M059J (cell line): ENCODE measurements around the gene DET1. TPM values are rescaled to one million over a fixed set of nuclear protein-coding genes. Genes with fewer than 3 reads are reported as not detected.
"Not testable (repeated sequence)": the region's sequence is repeated elsewhere in the genome, so short reads cannot be mapped to it uniquely, and the experiment has no call there.

Experiments used
- DNase-seq: peaks from one replicate; pipeline ENCODE4 v3.0.0-alpha.2; 2012; ENCODE audit warnings: low read depth
- total RNA-seq: library from RNA; depleted of rRNA; stranded (reverse); fragments of >200 nt; shearing (Covaris generic); gene quantifications from 2 replicates; pipeline ENCODE4 v1.2.3, GENCODE V29; 2014; rRNA removed

Gene DET1
- 2.4 and 6.7 TPM in 2 replicates for total RNA-seq

DNA sequence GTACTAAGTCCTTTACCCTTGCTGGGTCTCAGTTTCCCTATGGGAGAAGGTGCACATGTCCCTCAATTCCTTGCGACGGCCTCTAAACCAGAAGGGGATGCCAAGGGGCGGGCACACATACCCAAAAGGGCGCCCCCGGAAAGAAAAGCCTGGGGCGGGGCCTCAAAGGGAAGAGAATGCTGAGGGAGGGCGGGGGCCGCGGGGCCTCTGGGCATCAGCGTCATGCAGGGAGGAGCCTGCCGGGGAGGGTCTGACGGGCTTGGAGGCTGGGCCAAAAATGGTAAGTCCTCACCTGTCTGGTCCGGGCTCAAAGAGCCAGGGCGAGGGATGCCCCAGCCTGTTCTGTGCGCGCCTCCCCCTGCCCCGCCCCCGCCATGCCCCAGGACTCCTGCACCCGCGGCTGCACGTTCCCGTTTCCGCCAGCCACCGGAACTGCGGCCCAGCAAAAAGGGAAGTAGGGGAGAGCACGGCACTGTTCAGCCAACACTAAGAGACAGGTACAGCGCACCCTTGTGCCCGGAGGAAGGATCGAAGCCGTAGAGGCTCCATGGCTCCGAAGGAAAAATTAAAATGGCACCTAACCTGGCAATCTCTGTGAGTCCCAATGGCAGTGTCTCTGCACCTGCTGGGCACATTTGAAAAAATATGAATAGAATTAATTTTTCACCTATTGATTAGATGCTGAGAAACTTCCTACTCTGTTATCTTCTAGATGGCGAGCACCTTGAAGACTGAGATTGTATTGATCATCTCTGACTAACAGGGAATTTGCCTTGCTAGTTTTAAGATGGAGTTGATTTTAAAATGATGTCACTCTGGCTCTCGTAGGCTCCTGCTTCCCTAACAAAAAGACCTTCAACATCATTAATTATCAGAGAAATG lies at the start of gene DET1:
DET1 (minus strand) TSS at position 434 of the 882 bp plus-strand sequence. CDS start 14,976 bp downstream, outside the sequence.
- DNase-seq: peak; percentile 94

DNA sequence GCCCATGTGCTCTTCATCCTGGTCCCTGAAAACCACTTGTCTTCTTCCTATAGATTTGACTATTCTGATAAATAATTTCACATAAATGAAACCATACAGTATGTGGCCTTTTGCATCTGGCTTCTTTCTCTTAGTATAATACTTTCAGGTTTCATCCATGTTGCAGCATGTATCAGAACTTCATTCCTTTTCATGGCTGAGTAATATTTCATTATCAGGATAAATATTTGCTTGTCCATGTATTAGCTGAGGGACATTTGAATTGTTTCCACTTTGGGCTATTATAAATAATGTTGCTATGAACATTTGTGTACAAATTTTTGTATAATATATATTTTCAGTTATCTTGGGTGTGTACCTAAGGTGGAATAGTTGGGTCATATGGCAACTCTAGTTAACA lies 44.9 kb upstream of the DET1 start:
- no peak for DNase-seq

DNA sequence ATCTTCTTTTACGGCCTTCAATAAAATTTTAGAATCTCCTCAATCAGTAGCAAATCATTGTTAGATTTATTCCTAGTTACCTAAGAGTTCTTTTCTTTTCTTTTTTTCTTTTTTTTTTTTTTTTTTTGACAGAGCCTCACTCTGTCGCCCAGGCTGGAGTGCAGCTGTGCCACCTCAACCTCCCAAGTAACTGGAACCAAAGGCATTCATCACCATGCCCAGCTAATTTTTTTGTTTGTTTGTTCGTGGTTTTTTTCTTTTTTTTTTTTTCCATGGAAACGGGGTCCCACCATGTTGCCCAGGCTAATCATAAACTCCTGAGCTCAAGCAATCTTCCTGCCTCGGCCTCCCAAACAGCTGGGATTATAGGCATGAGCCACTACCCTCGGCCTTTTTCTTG lies 44.3 kb upstream of the DET1 start:
- DNase-seq: no peak

DNA sequence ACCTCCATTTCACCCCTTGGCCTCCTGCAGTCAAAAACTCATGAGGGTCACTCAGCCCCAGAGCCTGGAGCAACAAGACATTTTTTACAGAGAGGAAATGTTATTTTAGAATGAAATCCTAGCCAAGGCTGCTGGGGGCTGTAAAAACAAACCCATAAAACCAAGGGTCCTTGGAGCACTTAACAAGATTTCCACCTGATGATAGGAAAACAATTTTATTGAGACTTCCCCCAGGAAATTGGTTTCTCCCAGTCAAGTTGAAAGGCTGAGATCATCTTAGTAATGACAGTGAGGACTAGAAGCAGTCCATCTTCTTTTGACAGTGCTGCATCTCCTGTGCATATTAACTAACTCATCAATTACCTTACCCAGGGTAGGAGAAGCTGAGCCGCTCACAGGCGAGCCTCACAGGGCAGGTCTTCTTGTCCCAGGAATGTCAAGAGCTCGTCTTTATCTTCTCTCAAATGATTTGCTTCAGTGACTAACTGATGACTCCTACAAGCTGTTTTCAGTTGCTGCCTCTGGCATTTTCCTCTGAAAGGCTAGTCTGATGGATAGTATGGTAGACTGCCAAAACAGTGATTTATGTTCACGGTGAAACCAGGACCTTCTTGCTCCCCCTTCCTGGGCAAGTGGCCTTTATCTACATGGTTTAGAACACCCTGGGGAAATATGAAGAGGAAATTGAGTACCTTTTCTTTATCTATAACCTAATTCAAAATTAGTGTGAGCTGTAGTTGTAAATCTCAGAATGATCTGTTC lies 40.1 kb upstream of the DET1 start:
- DNase-seq: peak; percentile 44

DNA sequence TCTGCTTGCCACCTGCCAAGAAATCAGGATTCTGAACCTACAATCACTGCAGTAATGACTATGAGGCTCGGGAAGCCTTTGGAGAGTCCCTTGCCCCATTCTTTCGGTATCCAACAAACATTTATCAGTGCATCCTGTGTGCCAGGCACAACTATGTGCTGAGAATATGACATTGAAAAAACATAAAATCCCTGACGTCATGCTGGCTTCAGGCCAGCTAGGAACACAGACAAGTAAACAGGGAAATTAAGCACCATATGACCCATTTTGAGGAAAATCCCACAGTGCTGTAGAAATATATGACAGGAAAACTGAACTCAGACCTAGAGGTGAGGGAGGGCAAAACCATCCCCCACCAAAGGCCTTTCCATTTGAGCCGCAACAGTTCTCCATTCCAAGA lies 34.1 kb upstream of the DET1 start:
- DNase-seq: no peak

DNA sequence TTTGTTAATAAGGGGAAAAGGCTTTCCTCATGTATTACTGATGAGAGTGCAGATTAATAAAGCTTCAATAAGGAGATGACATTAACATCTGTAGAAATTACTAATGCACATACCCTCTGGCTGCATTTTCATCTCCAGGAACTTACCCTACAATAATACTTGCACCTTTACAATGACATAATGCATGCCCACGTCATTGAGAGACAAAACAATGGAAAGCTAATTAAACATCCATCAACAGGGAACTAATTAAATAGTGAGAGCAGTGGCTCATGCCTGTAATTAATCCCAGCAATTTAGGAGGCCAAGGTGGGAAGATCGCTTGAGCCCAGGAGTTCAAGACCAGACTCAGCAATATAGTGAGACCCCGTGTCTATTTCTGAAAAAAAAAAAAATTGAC lies 32.8 kb upstream of the DET1 start:
- DNase-seq: no peak

DNA sequence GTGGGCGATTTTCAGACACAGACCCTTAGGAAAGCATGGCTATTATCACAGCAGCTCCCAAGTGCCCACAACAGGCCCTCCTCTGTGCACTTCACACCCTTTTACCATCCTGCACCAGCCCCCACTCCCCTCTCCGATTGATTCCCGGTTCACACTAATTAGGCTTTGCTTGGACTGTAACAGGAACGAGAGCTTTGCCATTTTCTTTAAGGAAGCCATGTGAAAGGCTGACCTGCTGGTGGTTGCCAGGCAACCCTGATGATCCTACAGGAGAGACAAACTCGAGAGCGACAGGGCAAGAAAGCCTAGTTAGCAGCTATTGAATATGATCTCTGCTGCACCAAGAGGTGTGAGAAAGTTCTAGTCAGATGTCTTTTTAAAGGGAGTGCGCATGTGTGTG lies 28.2 kb upstream of the DET1 start:
- no peak for DNase-seq

DNA sequence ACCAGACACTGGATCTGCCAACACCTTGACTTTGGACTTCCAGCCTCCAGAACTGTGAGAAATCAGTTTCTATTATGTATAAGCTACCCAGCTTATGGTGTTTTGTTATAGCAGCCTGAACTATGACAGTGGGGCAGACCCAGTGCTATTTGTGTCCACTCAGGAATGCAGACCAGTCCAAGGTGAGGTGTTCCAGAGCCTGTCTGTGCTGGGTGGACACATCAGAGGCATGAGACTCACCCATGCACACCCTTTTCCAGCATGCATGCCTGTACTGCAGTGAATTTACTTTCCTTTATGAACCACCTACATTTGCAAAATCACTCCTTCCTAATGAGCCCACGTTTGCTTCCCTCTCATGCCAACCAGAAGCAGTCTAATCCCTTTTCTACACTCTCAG lies 27.6 kb upstream of the DET1 start:
- DNase-seq: no peak

DNA sequence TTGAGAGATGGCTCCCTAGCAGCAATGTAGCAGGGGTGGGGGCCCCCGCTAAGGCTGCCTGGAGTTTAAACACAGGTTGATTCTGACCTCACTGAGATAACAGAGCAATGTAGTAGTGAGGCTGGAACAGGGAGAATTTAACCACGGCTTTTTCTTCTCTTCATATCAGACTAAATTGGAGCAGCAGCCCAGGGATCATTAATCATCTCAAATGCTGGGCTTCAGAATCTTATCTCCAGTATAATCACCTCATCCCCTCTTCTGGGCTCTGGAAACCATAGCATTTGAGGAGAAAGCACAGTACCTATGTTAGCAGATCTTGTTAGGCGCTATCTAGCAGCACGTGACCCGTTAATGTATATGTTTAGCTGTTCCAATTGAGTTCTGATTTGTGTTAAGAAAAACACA lies 25.4 kb upstream of the DET1 start:
- DNase-seq: no peak

DNA sequence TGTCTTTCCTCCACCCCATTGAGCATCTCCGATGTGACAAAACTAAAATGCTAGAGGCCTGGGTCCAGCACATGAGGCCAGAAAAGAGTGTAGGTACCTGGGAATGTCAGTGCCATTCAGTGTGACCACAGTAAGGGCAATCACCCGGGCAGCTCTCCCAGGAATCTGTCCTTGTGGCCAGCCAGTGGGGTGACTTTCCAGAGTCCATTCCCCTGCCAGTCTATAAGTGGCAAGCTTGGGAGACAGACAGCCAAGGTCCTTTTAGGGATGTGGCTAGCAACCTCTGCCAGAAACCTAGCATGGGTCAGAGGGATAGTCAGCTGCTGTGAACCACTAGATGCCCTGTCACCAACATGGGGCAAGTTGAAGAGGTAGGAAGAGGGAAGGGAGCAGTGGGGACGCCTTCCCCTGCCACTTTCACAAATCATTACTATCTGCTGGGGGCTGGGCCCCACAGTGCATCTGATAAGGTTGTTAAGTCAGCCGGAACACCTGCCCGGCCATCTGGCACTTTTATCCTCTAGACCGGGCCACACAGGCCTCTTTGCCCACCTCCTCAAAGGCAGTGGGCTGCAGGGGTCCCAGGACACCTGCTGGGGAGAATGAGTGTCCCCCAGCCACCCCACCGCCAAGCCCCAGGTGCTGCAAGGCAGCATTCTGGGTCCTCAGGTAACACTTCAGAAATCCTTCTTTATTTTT lies 24.8 kb upstream of the DET1 start:
- DNase-seq: no peak

DNA sequence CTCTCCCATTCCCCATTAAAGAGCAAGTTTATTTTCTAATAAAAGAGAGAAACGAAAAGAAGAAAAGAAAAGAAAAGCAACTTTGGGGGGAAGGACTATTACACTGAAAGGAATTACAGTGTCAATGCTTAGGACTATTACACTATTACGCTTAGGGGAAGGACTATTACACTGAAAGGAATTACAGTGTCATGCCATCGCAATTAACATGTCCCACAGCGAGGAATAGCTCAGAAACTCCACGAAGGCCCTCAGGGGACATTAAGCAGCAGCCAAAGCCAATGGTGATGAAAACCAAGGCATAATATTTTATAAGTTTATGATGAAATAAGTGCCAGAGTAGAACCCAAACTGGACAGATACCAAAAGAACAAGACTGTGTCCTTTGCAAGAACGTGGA lies 22.1 kb upstream of the DET1 start:
- no peak for DNase-seq

DNA sequence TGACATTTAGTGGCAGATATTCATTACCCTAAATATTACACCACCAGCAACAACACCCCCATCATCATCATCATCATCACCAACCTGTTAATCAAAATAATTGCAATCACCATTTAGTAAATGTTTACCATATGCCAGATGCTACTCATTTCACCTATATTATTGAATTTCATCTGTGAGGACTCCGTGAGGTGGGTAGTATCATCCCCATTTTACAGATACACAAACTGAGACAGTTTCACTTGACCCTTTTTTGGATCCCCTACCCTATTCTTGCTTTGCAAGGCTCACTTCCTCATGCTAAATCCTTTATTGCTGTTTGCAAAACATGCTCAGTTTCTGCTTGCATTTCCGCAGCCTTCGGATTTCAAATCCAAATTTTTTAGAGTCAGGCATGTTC lies 18.3 kb upstream of the DET1 start:
- no peak for DNase-seq

DNA sequence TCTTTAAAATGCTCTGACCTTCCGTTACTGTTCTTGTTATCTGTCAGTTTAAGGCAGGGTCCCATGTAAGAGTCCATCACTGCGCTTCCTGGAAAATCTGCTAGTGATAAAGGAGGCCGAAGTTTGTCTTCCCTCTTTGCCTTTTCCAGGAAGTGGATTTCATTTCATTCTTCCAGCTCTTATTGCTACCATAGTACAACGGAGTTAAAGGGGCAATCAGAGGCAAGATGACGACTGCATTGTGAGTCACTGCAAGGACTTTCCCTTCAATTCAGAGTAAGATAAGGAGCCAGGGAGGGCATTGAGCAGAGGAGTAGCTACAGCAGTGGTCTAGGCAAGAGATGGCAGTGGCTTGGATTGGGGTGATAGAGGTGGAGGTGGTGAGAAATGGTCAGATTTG lies 17.2 kb upstream of the DET1 start:
- DNase-seq: no peak

DNA sequence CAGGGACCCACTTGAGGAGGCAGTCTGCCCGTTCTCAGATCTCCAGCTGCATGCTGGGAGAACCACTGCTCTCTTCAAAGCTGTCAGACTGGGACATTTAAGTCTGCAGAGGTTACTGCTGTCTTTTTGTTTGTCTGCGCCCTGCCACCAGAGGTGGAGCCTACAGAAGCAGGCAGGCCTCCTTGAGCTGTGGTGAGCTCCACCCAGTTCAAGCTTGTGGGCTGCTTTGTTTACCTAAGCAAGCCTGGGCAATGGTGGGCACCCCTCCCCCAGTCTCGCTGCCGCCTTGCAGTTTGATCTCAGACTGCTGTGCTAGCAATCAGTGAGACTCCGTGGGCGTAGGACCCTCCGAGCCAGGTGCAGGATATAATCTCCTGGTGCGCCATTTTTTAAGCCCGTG lies 13.1 kb upstream of the DET1 start:
- DNase-seq: not testable (repeated sequence)

DNA sequence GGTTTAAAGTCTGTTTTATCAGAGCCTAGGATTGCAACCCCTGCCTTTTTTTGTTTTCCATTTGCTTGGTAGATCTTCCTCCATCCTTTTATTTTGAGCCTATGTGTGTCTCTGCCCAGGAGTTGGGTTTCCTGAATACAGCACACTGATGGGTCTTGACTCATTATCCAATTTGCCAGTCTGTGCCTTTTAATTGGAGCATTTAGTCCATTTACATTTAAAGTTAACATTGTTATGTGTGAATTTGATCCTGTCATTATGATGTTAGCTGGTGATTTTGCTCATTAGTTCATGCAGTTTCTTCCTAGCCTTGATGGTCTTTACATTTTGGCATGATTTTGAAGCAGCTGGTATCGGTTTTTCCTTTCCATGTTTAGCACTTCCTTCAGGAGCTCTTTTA lies 11.5 kb upstream of the DET1 start:
- DNase-seq: not testable (repeated sequence)

DNA sequence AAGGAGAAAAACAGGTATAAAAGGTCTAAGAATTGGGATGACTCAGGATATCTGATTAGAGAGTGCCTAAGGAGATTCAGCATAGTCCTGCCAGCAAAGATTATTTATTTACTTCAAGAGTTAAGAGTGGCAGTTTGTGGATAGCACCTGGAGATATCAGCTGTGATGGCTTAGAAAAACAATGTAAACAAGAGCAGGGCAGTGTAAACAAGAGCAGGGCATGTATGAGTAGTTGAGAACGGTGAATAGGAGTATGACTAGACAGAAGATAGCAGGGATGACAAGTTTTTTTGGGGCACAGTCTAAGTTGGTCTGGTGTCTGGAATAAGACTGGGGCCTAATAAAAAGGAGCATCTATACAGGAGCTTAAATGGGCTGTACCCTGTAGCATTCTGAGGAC lies 1.5 kb upstream of the DET1 start:
- not testable (repeated sequence) for DNase-seq

DNA sequence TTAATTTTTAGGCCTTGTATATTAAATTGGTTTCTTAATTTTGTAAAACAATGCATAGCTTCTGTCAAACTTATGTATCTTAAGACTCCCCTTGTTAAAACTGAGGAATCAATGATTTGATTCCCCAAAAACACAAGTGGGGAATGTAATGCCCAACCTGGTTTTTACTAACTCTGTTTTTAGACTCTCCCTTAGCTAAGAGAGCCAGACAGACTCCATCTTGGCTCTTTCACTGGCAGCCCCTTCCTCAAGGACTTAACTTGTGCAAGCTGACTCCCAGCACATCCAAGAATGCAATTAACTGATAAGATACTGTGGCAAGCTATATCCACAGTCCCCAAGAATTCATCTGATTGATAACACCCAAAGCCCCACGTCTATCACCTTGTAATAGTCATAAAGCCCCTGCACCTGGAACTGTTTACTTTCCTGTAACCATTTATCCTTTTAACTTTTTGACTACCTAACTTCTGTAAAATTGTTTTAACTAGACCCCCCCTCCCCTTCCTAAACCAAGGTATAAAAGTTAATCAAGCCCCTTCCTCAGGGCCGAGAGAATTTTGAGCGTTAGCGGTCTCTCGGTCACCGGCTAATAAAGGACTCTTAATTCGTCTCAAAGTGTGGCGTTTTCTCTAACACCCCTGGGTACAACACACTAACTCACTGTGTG lies 768 bp downstream of the DET1 start:
- not testable (repeated sequence) for DNase-seq

DNA sequence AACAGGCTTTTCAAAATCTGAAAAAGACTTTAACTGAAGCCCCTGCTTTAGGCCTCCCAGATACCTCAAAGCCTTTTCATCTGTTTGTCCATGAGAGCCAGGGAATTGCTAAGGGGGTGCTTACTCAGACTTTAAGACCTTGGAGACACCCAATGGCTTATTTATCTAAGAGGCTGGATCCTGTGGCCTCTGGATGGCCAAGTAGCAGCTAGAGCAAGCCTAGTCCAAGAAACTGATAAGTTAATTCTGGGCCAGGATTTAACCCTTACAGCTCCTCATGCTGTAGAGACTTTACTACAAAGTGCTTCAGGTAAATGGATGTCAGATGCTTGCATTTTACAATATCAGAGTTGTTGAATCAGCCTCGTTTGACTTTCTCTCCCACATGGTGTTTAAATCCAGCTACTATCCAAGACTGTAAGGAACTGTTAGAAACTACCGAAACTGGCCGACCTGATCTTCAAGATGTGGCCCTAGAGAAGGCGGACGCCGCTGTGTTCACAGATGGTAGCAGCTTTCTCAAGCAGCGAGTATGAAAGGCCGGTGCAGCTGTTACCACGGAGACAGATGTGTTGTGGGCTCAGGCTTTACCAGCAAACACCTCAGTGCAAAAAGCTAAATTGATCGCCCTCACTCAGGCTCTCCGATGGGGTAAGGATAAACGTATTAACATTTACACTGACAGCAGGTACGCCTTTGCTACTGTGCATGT lies 3.3 kb downstream of the DET1 start:
- DNase-seq: peak; percentile 24

DNA sequence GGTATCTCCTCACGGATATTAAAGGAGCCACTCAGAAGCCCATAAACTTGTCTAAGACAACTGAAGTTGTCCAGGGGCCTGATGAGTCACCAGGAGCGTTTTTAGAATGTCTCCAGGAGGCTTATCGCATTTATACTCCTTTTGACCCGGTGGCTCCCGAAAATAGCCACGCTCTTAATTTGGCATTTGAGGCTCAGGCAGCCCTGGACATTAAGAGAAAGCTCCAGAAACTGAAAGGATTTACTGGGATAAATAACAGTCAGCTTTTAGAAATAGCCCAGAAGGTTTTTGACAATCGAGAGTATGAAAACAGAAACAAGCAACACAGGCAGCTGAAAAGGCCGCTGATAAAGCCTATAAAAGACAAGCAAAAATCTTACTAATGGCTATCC lies 4.1 kb downstream of the DET1 start:
- peak; percentile 79 for DNase-seq

DNA sequence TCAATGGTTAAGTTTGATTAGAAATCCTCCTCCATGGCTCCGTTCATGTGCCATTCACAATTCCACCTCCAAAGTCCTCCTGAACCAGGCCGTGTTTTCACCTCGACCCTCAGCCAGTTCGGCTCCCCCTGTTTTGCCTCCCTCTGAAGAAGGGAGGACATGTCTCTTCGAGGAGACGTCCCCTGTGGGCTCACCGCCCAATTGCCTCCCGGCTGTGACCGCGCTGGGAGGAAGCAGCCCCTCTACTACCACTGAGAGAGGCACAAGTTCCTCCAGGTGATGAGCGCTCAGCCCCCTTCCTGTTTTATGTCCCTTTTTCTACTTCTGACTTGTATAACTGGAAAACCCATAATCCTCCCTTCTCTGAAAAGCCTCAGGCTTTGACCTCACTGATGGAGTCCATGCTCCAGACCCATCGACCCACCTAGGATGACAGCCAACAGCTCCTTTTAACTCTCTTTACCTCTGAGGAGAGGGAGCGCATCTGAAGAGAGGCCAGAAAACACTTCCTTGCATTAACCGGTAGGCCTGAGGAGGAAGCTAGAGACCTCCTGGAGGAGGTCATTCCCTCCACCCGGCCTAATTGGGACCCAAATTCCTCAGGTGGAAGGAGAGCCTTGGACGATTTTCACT lies 4.7 kb downstream of the DET1 start:
- no peak for DNase-seq

DNA sequence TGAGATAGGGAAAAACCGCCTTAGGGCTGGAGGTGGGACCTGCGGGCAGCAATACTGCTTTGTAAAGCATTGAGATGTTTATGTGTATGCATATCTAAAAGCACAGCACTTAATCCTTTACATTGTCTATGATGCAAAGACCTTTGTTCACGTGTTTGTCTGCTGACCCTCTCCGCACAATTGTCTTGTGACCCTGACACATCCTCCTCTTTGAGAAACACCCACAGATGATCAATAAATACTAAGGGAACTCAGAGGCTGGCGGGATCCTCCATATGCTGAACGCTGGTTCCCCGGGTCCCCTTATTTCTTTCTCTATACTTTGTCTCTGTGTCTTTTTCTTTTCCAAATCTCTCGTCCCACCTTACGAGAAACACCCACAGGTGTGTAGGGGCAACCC lies 5.4 kb downstream of the DET1 start:
- DNase-seq: not testable (repeated sequence)
